ENCODE data around the gene ACTL7B.

GRCh38 chr9:108867116-108867515 lies 11.3 kb upstream of the ACTL7B start:
- TF ChIP-seq YY1 (IDR thresholded peaks at IDR 0.05; ENCODE audit: insufficient read depth, insufficient read length) (no peak), ZNF274 (IDR thresholded peaks at IDR 0.05; ENCODE audit: low read depth, low read length) (no peak)

Measured in NT2/D1 (cell line).